Common myeloid progenitor, CD34-positive (primary cell): ENCODE data around the gene EGFL7.
A peak's percentile ranks its signal among the peaks of the same experiment; 100 is the strongest.

ENCODE experiments used
- CTCF ChIA-PET: fragments of 350-600 bp; sonication (Branson Sonifier 250); formaldehyde crosslinking; loops from one replicate; lab custom pipeline; 2021; ENCODE audit warnings: antibody characterized with exemption; lab: Charles Lee
- POLR2A ChIA-PET: fragments of 350-600 bp; sonication (Branson Sonifier 250); formaldehyde crosslinking; loops from one replicate; lab custom pipeline; 2021; ENCODE audit warnings: antibody characterized with exemption; lab: Charles Lee
- DNase-seq, 3 donors: peaks; one replicate each; pipeline versions ENCODE4 v3.0.0 to v3.0.0-alpha.2; 2013
- H3K27ac ChIP-seq, 2 experiments: 1 replicate in 1 of 2; 2 replicates in 1 of 2; pipeline ENCODE4 v1.7.0; 2013; ENCODE audit warnings: inconsistent platforms in 2 of 2, low read length in 2 of 2, mild to moderate bottlenecking in 2 of 2, low read depth in 1 of 2, moderate library complexity in 1 of 2; ENCODE audit not compliant: severe bottlenecking in 2 of 2, insufficient read depth in 1 of 2, poor library complexity in 1 of 2
- H3K27me3 ChIP-seq, 5 experiments: replicated peaks in 2 of 5; 1 replicate in 3 of 5; 2 replicates in 2 of 5; pipeline versions ENCODE4 v1.6.1 to v1.7.0; 2013; ENCODE audit warnings: low read length in 4 of 5, mild to moderate bottlenecking in 2 of 5, moderate library complexity in 2 of 5, inconsistent platforms in 1 of 5; ENCODE audit not compliant: insufficient read depth in 5 of 5, control insufficient read depth in 4 of 5
- H3K36me3 ChIP-seq, 4 experiments: 1 replicate in 2 of 4; 2 replicates in 2 of 4; pipeline versions ENCODE4 v1.6.1 to v1.7.0; 2013; ENCODE audit warnings: low read length in 3 of 4, control low read depth in 1 of 4, mild to moderate bottlenecking in 1 of 4; ENCODE audit not compliant: control insufficient read depth in 4 of 4, insufficient read depth in 4 of 4
- H3K4me1 ChIP-seq, 4 experiments: 1 replicate in 3 of 4; 2 replicates in 1 of 4; pipeline versions ENCODE4 v1.6.1 to v1.7.1; 2013; ENCODE audit warnings: low read length in 3 of 4, mild to moderate bottlenecking in 3 of 4, control low read depth in 1 of 4, inconsistent platforms in 1 of 4, moderate library complexity in 1 of 4; ENCODE audit not compliant: control insufficient read depth in 4 of 4, insufficient read depth in 4 of 4; ENCODE audit errors: control extremely low read depth in 1 of 4
- H3K4me3 ChIP-seq, 7 experiments: 1 replicate in 4 of 7; 2 replicates in 3 of 7; pipeline versions ENCODE4 v1.5.1 to v1.7.0; 2013; ENCODE audit warnings: mild to moderate bottlenecking in 7 of 7, low read length in 6 of 7, moderate library complexity in 6 of 7, inconsistent platforms in 2 of 7, low read depth in 2 of 7, control low read depth in 1 of 7; ENCODE audit not compliant: insufficient read depth in 4 of 7, control insufficient read depth in 1 of 7; ENCODE audit errors: extremely low read depth in 1 of 7
- H3K9me3 ChIP-seq, 5 experiments: 1 replicate in 4 of 5; 2 replicates in 1 of 5; pipeline versions ENCODE4 v1.6.1 to v1.7.1; 2013; ENCODE audit warnings: low read length in 4 of 5, mild to moderate bottlenecking in 2 of 5, inconsistent platforms in 1 of 5, low read depth in 1 of 5, moderate library complexity in 1 of 5; ENCODE audit not compliant: control insufficient read depth in 4 of 5, insufficient read depth in 2 of 5; ENCODE audit errors: control extremely low read depth in 1 of 5
- WGBS: methylation state at CpG from one replicate; pipeline ENCODE4 v1.1.5; 2013; ENCODE audit not compliant: insufficient coverage; 5-methylcytosine and 5-hydroxymethylcytosine counted together

Gene EGFL7

GRCh38 chr9:136656183-136656738, 6.5 kb upstream of the EGFL7 start:
- POLR2A ChIA-PET, result interaction anchor here (0.8 to 11.6 kb wide), 15 partner anchors 9 to 173 kb away, joined by 3 to 406 read pairs (median 5); partner anchors contain the start of gene NOTCH1
- CTCF ChIA-PET, result interaction anchor here (0.6 to 12.1 kb wide), 14 partner anchors 9 to 317 kb away, joined by 3 to 194 read pairs (median 5); no protein-coding TSS in a partner anchor
- peaks cover 0 to 94% (median 79%) of the 10 kb centered on the region in 4 experiments for H3K4me1 ChIP-seq
- peak overlapping the region in 5 of 7 experiments; percentile 87 to 94 (median 89) for H3K4me3 ChIP-seq
- 0% methylated on average over 8 of the region's 11 CpGs for WGBS
- no peaks in the 10 kb centered on the region for H3K27me3 ChIP-seq
- peak overlapping the region; percentile 93 for H3K27ac ChIP-seq
- DNase-seq, result no peak
- no peaks in the 10 kb centered on the region for H3K9me3 ChIP-seq
- H3K36me3 ChIP-seq, result no peaks in the 10 kb centered on the region

- Histone ChIP-seq H3K9me3 (no peaks in the 10 kb centered on the region), H3K27ac (peak overlapping the region; percentile 93), H3K4me3 (peak overlapping the region in 5 of 7 experiments; percentile 87 to 94 (median 89)), H3K4me1 (peaks cover 0 to 94% (median 83%) of the 10 kb centered on the region in 4 experiments), H3K27me3 (no peaks in the 10 kb centered on the region), H3K36me3 (peaks cover 0 to under 1% (median 0%) of the 10 kb centered on the region in 4 experiments)
- peak; percentile 78 to 92 (median 88) for DNase-seq
- WGBS, result 7% methylated on average over 37 of the region's 37 CpGs
- CTCF ChIA-PET, result interaction anchor here (0.6 to 12.1 kb wide), 16 partner anchors 8 to 317 kb away, joined by 3 to 194 read pairs (median 4); no protein-coding TSS in a partner anchor
- POLR2A ChIA-PET, result interaction anchor here (0.6 to 11.6 kb wide), 16 partner anchors 9 to 173 kb away, joined by 3 to 406 read pairs (median 4); no protein-coding TSS in a partner anchor
Observed at GRCh38 chr9:136656795-136657611, 5.7 kb upstream of the EGFL7 start.

GRCh38 chr9:136657974-136658848, 4.5 kb upstream of the EGFL7 start:
- 3% methylated on average over 27 of the region's 31 CpGs for WGBS
- Histone ChIP-seq H3K27ac (peak overlapping the region; percentile 93), H3K9me3 (no peaks in the 10 kb centered on the region), H3K4me3 (peak overlapping the region; percentile 54 to 94 (median 88)), H3K27me3 (no peaks in the 10 kb centered on the region), H3K4me1 (peaks cover 0 to 97% (median 88%) of the 10 kb centered on the region in 4 experiments), H3K36me3 (peaks cover 0 to 2% (median 0%) of the 10 kb centered on the region in 4 experiments)
- CTCF ChIA-PET, result interaction anchor here (0.9 to 12.1 kb wide), 7 partner anchors 12 to 172 kb away, joined by 3 to 194 read pairs (median 4); no protein-coding TSS in a partner anchor
- POLR2A ChIA-PET, result interaction anchor here (0.7 to 11.6 kb wide), 9 partner anchors 8 to 128 kb away, joined by 3 to 406 read pairs (median 15); no protein-coding TSS in a partner anchor
- peak in 1 of 3 donors; percentile 20 for DNase-seq

GRCh38 chr9:136658849-136659535, 3.7 kb upstream of the EGFL7 start:
- WGBS, result 0% methylated on average over 29 of the region's 37 CpGs
- POLR2A ChIA-PET, result interaction anchor here (0.7 to 11.6 kb wide), 7 partner anchors 12 to 129 kb away, joined by 3 to 406 read pairs (median 5); no protein-coding TSS in a partner anchor
- DNase-seq, result peak in 1 of 3 donors; percentile 51
- CTCF ChIA-PET, result interaction anchor here (0.9 to 12.1 kb wide), 5 partner anchors 13 to 31 kb away, joined by 3 to 194 read pairs (median 4); no protein-coding TSS in a partner anchor
- Histone ChIP-seq H3K27ac (peak overlapping the region; percentile 93), H3K4me1 (peaks cover 0 to 98% (median 89%) of the 10 kb centered on the region in 4 experiments), H3K9me3 (no peaks in the 10 kb centered on the region), H3K36me3 (peaks cover 0 to 4% (median 1%) of the 10 kb centered on the region in 4 experiments), H3K4me3 (peak overlapping the region; percentile 54 to 94 (median 88)), H3K27me3 (no peaks in the 10 kb centered on the region)

GRCh38 chr9:136659861-136660784, 2.6 kb upstream of the EGFL7 start:
- Histone ChIP-seq H3K27ac (peak overlapping the region; percentile 93), H3K36me3 (peaks cover 0 to 10% (median 6%) of the 10 kb centered on the region in 4 experiments), H3K4me3 (peak overlapping the region; percentile 54 to 94 (median 88)), H3K27me3 (no peaks in the 10 kb centered on the region), H3K9me3 (no peaks in the 10 kb centered on the region), H3K4me1 (peaks cover 0 to 100% (median 91%) of the 10 kb centered on the region in 4 experiments)
- POLR2A ChIA-PET, result interaction anchor here (0.5 to 11.6 kb wide), 7 partner anchors 13 to 127 kb away, joined by 3 to 406 read pairs (median 4); no protein-coding TSS in a partner anchor
- CTCF ChIA-PET, result interaction anchor here (2.0 to 12.1 kb wide), 6 partner anchors 13 to 175 kb away, joined by 5 to 194 read pairs (median 12); no protein-coding TSS in a partner anchor
- WGBS, result 2% methylated on average over 16 of the region's 21 CpGs
- peak in 1 of 3 donors; percentile 36 for DNase-seq
